PFSK-1 (cell line): Measurements from ENCODE around the gene TEDC2.

ENCODE experiments used
- POLR2AphosphoS5 ChIP-seq: IDR thresholded peaks from 2 replicates; pipeline ENCODE4 v1.6.1; 2012; ENCODE audit warnings: low read depth, mild to moderate bottlenecking, control low read depth, low read length, moderate library complexity
- SIN3A ChIP-seq: IDR thresholded peaks from 2 replicates; pipeline ENCODE4 v1.6.1; 2012; ENCODE audit warnings: mild to moderate bottlenecking, low read length, moderate library complexity, borderline replicate concordance; ENCODE audit not compliant: insufficient read depth
- TAF1 ChIP-seq: IDR thresholded peaks from 2 replicates; pipeline ENCODE4 v1.6.1; 2012; ENCODE audit warnings: low read length, control low read depth, borderline replicate concordance; ENCODE audit not compliant: insufficient read depth

GRCh38 chr16:2447920-2448583, 11.9 kb upstream of the TEDC2 start:
- TF ChIP-seq SIN3A (no peak), POLR2AphosphoS5 (no peak), TAF1 (no peak)
